ENCODE data around the gene ZSCAN32.

Gene ZSCAN32

GRCh38 chr16:3400779-3401688 is at the start of gene ZSCAN32, which contains the start of gene ZNF174:
Gene ZSCAN32, minus strand, starts transcription at chr16:3401004. Its CDS starts 3,447 bp downstream, at chr16:3397557.
Gene ZNF174, plus strand, starts transcription at chr16:3401215. Its CDS starts 790 bp downstream, at chr16:3402005.
- DNase-seq (ENCODE audit: low read depth in 2 of 2), result peak; percentile 97

- no peak for DNase-seq (ENCODE audit: low read depth in 2 of 2)
These were observed 43.2 kb upstream of the ZSCAN32 start for GRCh38 chr16:3444032-3444388.

- DNase-seq (ENCODE audit: low read depth in 2 of 2), result peak; percentile 49 to 67
These were observed 42.6 kb upstream of the ZSCAN32 start, which contains the start of the genes NAA60 and ZNF597 for GRCh38 chr16:3443108-3444031. Gene NAA60, plus strand, starts transcription at chr16:3443680. Its CDS starts 32,548 bp downstream, at chr16:3476228. Gene ZNF597, minus strand, starts transcription at chr16:3443504. Its CDS starts 351 bp downstream, at chr16:3443153.

GRCh38 chr16:3439637-3440036 is 38.8 kb upstream of the ZSCAN32 start:
- DNase-seq (ENCODE audit: low read depth in 2 of 2), result no peak

GRCh38 chr16:3434373-3434772 is 33.6 kb upstream of the ZSCAN32 start:
- DNase-seq (ENCODE audit: low read depth in 2 of 2), result no peak

- DNase-seq (ENCODE audit: low read depth in 2 of 2), result peak; percentile 3 to 25
These were observed 31.0 kb upstream of the ZSCAN32 start for GRCh38 chr16:3431779-3432219.

- no peak for DNase-seq (ENCODE audit: low read depth in 2 of 2)
These were observed 13.1 kb upstream of the ZSCAN32 start for GRCh38 chr16:3413730-3414379.

- DNase-seq (ENCODE audit: low read depth in 2 of 2), result no peak
These were observed 7.9 kb upstream of the ZSCAN32 start for GRCh38 chr16:3408561-3409197.

- no peak for DNase-seq (ENCODE audit: low read depth in 2 of 2)
These were observed 1.1 kb upstream of the ZSCAN32 start for GRCh38 chr16:3401719-3402397.

- peak in 1 of 2 donors; percentile 2 for DNase-seq (ENCODE audit: low read depth in 2 of 2)
These were observed 392 bp downstream of the ZSCAN32 start for GRCh38 chr16:3400446-3400778.

GRCh38 chr16:3389663-3390338 is 11.0 kb downstream of the ZSCAN32 start:
- DNase-seq (ENCODE audit: low read depth in 2 of 2), result no peak

- DNase-seq (ENCODE audit: low read depth in 2 of 2), result no peak
These were observed 12.5 kb downstream of the ZSCAN32 start for GRCh38 chr16:3388325-3388724.

- no peak for DNase-seq (ENCODE audit: low read depth in 2 of 2)
These were observed 17.8 kb downstream of the ZSCAN32 start for GRCh38 chr16:3383045-3383448.

GRCh38 chr16:3377917-3378316 is 22.9 kb downstream of the ZSCAN32 start:
- DNase-seq (ENCODE audit: low read depth in 2 of 2), result no peak

GRCh38 chr16:3375680-3376079 is 25.1 kb downstream of the ZSCAN32 start:
- no peak for DNase-seq (ENCODE audit: low read depth in 2 of 2)

GRCh38 chr16:3369073-3369472 is 31.7 kb downstream of the ZSCAN32 start:
- no peak for DNase-seq (ENCODE audit: low read depth in 2 of 2)

GRCh38 chr16:3364774-3365427 is 35.9 kb downstream of the ZSCAN32 start:
- peak; percentile 66 to 81 for DNase-seq (ENCODE audit: low read depth in 2 of 2)

- DNase-seq (ENCODE audit: low read depth in 2 of 2), result no peak
These were observed 37.0 kb downstream of the ZSCAN32 start for GRCh38 chr16:3363793-3364192.

GRCh38 chr16:3362931-3363330 is 37.9 kb downstream of the ZSCAN32 start:
- DNase-seq (ENCODE audit: low read depth in 2 of 2), result no peak
